Measurements from ENCODE around the gene TFB1M.
"Not testable (repeated sequence)": the region's sequence is repeated elsewhere in the genome, so short reads cannot be mapped to it uniquely, and the experiment has no call there.

The TFB1M gene

DNA sequence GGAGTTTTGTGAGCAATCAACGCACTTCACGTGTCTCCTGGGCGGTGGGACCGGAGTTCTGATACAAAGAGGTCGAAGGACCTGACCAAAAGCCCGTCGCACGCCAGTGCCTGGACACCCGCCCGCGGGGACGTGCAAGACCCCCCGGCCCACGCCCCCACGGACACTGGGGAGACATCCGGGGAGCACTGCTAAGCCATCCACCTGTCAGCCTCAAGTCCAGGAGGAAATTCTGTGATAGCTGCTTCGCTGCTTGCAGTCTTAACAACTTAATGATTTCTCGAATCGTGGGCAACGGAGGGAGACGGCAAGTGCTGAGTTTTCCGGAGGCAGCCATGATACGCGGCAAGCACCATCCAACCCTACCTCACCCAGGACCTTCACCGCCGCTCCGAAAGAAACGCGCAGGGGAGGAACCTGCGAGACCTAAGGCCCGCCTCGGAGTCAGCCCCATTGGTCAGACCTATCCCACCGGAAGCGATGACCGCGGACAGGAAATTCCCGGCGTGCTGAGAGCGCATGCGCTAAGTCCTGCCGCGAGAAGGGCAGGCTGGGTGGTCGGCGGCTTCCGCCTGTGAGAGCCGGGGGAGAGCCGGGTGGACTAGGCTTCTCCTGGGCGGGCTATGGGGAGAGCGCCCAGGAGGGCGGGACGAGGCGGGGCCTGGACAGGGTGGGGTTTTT lies at the start of gene TFB1M:
TSS of gene TFB1M (minus strand) at position 393 of the 681 bp plus-strand sequence. CDS start at position 337, 56 bp downstream.
- DNase-seq = peak; percentile 97

DNA sequence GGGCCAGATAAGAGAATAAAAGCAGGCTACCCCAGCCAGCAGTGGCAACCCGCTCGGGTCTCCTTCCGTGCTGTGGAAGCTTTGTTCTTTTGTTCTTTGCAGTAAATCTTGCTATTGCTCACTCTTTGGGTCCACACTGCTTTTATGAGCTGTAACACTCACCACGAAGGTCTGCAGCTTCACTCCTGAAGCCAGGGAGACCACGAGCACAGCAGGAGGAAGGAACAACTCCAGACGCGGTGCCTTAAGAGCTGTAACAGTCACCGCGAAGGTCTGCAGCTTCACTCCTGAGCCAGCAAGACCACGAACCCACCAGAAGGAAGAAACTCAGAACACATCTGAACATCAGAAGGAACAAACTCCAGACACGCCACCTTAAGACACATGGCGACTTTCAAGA lies 49.7 kb upstream of the TFB1M start:
- not testable (repeated sequence) for DNase-seq

DNA sequence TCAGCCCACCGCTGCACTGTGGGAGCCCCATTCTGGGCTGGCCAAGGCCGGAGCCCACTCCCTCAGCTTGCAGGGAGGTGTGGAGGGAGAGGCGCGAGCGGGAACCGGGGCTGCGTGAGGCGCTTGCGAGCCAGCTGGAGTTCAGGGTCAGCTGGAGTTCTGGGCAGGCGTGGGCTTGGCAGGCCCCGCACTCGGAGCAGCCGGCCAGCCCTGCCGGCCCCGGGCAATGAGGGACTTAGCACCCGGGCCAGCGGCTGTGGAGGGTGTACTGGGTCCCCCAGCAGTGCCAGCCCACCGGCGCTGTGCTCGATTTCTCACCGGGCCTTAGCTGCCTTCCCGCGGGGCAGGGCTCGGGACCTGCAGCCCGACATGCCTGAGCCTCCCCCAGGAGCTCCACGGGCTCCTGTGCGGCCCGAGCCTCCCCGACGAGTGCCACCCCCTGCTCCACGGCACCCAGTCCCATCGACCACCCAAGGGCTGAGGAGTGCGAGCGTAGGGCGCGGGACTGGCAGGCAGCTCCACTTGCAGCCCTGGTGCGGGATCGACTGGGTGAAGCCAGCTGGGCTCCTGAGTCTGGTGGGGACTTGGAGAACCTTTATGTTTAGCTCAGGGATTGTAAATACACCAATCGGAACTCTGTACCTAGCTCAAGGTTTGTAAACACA lies 48.8 kb upstream of the TFB1M start:
- DNase-seq = not testable (repeated sequence)

DNA sequence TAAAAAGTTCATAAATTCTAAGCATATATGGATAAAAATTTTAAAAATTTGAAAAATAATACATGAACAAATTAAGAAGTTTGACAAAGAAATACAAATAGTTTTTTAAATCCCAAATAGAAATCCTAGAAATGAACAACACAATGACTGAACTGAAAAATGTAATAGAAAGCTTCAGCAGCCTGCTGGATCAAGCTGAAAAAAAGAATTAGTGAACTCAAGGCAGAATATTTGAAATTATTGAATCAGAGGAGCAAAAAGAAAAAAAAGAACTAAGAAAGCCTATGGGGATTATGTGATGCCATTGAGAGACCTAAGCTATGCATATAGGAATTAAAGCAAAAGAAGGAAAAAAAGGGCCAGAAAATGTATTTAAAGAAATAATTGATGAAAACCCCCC lies 39.9 kb upstream of the TFB1M start:
- no peak for DNase-seq

DNA sequence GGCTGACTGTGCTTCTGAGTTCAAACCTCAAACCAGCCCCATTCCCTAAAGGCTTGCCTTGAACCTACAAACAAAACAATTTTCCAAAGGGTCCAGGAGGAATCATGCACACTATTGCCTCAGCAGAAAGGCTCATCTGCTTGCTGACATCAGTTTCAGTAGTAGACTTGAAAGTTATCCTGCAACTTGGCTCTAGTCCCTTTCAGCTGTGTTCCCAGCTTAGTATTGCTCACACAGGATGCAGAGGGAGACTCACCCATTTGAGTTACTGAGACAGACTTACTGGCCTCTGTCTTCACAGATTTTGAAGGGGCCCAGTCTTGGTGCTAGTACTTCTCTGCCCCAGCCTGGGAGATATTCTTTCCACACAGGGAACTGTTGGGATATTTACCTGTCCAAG lies 38.5 kb upstream of the TFB1M start:
- no peak for DNase-seq

DNA sequence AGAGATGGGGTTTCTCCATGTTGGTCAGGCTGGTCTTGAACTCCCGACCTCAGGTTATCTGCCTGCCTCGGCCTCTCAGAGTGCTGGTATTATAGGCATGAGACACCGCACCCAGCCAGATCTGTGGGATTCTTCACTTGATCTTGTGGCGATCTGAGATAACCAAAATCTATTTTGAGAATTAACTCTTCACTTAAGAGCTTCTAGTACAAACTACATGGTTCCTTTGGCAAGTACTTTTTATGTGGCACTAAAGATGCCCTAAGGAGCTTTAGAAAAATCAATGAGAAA lies 37.8 kb upstream of the TFB1M start:
- no peak for DNase-seq

DNA sequence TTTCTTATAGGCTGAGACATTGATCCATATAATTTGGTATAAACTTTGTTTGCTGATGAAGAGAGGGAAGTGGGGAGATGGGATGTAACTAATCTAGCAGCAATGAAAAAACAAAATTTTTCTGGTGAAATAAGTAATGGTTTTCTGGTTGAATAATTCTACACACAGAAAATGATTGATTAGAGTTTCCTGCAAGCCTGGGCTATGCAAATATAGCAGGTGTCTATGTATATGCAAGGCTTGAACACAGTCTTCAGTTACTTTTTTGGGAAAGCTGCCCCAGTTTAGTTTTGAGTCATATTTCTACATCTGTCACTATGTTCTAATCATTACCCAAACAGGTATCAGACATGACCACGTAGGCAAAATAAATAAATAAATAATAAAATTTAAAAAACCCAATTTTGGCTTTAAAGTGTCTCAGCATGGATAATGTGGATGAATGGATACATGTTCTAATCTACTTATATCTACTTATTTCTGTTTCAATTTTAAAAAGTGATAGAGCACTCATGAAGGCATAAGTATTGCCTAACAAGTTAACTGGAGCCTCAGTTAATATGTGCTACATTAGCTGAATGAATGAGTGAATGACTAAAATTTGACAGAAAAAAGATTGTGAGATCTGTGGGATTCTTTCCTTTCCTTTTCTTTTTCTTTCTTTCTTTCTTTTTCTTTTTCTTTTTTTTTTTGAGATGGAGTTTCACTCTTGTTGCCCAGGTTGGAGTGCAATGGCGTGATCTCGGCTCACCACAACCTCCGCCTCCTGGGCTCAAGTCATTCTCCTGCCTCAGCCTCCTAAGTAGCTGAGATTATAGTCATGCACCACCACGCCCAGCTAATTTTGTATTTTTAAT lies 37.2 kb upstream of the TFB1M start:
- DNase-seq = peak; percentile 66

DNA sequence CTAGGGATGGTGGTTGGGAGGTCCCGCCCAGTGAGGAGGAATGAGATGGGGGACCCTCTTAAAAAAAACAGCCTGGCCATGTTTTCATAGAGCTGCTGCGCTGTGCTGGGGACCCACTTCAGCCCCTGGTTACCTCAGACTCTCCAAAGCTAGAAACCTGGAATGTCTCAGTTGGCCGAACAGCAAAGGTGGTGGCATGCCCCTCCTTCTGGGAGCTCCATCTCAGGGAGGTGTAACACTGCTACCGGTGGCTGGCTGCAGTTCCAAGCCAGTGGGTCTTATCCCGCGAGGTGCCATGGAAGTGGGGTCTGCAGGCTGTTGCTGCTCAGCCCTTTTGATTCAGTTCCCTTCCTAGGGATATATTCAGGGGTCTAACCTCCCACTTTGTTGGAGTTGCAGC lies 35.7 kb upstream of the TFB1M start:
- DNase-seq = no peak

DNA sequence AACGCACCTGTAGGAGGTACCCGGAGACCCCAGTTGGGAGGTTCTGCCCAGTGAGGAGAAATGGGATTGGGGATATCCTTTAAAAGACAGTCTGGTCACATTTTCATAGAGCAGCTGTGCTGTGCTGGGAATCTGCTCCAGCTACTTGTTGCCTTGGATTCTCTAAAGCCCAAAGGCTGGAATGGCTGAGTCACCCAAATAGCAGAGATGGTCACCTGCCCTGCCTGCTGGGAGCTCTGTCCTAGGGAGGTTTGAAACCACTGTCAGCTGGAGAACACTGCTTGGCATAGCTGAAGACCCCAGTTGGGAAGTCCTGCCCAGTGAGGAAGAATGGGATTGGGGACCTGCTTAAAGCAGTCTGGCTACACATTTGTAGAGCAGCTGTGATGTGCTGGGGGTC lies 34.8 kb upstream of the TFB1M start:
- no peak for DNase-seq

DNA sequence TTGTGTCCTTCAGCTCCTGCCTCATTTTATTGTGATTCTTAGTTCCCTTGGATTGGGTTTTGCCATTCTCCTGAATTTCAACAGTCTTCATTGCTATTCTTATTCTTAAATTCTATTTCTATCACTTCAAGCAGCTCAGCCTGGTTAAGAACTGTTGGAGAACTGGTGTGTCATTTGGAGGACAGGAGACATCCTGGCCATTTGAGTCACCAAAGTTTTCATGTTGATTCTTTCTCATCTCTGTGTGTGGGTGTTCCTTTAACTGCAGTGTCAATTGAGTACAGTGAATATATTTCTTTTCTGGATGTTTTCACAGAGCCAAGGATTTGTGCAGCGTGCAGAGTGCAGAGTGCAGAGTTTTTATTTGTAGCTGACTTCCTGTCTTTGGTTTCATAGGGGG lies 33.5 kb upstream of the TFB1M start:
- no peak for DNase-seq

DNA sequence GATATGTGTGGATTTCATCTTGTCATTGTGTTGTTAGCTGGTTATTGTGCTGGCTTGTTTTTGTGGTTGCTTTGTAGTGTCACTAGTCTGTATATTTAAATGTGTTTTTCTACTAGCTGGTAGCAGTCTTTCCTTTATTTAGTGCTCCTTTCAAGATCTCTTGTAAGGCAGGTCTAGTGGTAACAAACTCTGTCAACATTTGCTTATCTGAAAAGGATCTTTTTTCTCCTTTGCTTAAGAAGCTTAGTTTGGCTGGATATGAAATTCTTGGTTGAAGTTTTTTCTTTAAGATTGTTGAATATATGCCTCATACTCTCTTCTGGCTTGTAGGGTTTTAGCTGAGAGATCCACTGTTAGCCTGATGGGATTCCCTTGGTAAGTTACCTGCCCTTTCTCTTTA lies 32.7 kb upstream of the TFB1M start:
- DNase-seq = no peak

DNA sequence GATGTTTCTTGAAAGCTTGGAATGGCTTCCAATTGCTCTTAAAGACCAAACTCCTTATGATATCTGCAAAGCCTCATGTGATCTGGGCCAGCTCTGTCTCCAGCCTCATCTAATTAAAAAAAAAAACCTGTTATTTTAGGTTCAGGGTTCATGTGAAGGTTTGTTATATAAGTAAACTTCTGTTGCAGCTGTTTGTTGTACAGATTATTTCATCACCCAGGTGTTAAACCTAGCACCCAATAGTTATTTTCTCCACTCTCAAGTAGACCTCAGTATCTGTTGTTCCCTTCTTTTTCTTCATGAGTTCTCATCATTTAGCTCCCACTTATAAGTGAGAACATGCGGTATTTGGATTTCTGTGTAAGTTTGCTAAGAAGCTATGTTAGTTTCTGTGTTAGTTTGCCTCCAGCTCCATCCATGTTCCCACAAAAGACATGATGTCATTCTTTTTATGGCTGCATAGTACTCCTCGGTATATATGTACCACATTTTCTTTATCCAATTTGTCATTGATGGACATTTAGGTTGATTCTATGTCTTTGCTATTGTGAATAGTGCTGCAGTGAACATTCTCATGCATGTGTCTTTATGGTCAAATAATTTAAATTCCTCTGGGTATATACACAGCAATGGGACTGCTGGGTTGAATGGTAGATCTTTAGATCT lies 30.2 kb upstream of the TFB1M start:
- no peak for DNase-seq

DNA sequence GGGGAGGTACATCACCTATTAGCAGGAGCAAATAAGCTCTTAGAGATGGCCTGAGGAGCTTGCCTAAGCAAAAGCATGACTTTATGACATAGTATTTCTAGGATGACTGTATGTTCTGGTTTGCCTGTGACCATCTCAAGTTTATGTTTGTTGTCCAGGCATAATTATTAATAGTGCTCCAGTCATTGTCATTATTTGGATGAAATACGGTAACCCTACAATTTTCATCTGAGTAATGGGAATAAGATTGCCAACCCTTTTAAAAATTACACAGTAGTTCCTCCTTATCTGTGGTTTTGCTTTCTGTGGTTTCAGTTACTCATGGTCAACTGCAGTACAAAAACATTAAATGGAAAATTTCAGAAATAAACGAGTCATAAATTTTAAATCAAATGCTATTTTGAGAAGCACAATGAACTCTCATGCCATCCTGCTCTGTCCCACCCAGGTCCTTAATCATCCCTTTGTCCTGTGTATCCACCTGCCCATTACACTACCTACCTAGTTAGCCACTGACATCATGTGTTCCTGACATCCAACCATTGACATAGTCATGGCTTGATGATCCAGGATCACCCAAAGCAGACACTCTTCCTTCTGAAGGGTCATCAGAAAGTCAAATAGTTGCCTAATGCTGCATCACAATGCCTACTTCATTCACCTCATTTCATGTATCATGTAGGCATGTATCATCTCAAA lies 27.0 kb upstream of the TFB1M start:
- no peak for DNase-seq

DNA sequence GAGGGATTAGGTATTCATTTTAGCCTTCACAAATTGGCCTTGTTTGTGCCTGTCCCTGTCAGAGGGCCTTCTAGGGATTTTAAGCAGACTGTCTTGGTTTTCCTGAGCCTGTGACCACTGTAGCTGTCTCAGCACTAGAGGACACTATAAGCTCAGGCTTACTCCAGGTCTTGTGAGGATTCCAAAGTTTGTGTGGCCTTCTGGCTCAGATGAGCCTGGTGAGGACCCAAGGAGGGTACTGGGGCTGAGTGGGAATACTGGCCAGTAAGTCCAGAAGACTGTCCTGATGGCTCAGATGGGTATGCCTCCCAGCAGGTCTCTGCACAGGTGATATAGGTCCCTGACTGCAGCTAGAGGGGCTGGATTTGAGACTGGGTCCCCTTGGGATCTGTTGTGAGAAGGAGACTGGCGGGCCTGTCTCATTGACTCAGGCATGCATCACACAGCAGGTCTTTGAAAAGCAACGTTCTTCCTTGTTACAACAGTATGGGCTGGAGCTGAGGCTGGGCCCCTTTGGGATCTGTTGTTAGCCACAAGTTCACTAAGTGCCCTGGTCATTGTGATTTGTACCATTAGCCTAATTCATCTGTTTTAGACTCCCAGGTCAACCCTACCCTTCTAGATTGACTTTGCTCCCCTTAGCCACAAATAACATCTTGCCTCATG lies 26.3 kb upstream of the TFB1M start:
- DNase-seq = no peak

DNA sequence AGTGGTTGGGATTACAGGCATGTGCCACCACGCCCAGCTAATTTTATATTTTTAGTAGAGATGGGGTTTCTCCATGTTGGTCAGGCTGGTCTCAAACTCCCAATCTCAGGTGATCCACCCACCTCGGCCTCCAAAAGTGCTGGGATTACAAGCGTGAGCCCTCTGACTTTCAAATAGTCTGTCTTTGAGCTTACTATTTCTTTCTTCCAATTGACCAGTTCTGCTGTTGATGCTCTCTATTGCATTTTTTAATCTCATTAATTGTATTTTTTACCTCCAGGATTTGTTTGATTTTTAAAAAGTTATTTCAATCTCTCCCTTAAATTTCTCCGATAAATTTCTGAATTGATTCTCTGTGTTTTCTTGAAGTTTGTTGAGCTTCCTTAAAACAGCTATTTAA lies 25.6 kb upstream of the TFB1M start:
- not testable (repeated sequence) for DNase-seq

DNA sequence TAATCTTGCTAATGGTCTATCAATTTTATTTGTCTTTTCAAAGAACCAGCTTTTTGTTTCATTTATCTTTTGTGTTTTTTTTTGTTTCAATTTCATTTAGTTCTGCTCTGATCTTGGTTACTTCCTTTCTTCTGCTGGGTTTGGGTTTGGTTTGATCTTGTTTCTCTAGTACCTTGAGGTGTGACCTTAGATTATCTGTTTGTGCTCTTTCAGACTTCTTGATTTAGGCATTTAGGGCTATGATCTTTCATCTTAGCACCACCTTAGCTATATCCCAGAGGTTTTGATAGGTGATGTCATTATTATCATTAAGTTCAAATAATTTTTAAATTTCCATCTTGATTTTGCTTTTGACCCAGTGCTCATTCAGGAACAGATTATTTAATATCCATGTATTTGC lies 24.0 kb upstream of the TFB1M start:
- DNase-seq = not testable (repeated sequence)

DNA sequence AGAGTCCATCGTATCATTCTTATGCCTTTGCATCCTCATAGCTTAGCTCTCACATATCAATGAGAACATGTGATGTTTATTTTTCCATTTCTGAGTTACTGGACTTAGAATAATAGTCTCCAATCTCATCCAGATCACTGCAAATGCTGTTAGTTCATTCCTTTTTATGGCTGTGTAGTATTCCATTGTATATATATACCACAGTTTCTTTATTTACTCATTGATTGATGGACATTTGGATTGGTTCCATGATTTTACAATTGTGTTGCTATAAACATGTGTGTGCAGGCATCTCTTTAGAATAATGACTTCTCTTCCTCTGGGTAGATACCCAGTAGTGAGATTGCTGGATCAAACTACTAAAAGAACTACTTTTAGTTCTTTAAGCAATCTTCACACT lies 21.0 kb upstream of the TFB1M start:
- DNase-seq = no peak

DNA sequence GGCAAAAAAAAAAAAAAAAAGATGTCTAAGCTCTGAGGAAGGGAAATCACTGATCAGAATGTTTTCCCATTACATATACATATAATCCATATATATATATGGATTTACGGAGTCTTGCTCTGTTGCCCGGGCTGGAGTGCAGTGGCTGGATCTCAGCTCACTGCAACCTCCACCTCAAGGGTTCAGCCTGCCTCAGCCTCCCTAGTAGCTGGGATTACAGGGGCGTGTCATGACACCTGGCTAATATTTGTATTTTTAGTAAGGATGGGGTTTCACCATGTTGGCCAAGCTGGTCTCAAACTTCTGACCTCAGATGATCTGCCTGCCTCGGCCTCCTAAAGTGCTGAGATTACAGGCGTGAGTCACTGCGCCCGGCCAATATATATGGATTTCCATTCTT lies 19.8 kb upstream of the TFB1M start:
- not testable (repeated sequence) for DNase-seq

DNA sequence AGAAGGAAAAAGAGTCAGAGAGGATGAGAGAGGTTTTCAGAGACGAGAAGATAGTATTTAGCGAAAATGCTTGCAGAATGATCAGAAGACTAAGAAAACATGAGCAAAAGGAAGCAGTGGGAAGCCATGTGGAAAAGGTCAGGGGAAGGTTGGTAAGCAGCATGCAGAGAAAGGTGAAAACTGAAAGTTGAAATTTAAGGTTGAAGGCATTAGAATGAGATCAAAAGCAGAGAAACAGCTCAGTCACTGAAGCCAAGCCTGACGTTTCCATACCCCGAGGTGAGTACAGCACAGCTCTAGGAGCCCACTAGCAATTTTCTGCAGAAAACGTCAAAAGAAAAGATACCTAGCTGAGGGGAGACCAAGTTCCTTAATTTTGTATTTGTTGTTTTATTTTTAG lies 19.1 kb upstream of the TFB1M start:
- no peak for DNase-seq

DNA sequence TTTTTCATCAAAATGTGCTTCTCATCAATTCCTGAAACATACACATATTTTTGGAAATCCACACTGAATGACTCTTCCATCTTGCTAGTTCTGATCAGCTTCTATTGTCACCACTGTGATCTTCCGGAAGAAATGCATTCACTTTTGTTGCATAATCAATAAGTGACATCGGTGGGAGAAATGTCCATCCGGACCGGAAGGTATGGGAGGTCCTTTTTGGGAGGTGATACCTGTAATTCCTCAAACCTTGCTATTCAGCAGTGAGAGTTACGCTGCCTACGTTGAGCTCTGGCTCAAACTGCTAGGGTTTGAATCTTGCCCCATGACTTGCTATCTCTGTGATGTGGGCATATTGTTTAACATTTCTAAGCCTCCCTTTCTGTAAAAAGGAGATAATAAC lies 16.6 kb upstream of the TFB1M start:
- DNase-seq = no peak

DNA sequence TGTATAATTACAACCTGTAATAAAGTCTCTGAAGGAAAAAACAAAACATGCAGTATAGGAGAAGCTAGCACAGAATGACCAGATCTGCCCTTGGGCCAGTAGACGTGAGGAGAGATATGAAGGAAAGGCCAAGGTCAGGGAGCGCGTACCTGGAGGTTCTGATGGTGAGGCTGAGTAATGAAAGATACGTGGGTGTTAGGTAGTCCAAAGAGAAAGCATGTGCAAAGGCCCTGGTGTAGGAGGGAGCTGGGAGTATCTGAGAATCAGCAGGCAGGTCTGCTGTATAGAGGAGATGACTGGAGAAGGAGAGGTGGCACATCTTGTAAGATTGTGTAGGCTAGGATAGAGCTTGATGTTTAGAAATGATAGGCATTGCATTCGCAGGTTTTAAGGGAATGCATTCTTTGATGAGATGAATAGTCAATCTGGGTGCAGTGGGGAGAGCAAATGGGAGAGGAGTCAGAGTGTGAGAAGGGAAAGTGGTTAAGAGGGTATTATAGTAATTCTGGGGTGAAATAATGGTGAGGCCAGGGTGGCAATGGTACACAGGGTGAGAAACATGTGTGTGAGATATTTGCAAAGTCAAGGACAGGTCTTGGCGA lies 15.9 kb upstream of the TFB1M start:
- DNase-seq = no peak
